ENCODE data around the gene CCDC57.

GRCh38 chr17:82204831-82205719, 7.6 kb downstream of the CCDC57 start:
- TF ChIP-seq, protein P1, sequence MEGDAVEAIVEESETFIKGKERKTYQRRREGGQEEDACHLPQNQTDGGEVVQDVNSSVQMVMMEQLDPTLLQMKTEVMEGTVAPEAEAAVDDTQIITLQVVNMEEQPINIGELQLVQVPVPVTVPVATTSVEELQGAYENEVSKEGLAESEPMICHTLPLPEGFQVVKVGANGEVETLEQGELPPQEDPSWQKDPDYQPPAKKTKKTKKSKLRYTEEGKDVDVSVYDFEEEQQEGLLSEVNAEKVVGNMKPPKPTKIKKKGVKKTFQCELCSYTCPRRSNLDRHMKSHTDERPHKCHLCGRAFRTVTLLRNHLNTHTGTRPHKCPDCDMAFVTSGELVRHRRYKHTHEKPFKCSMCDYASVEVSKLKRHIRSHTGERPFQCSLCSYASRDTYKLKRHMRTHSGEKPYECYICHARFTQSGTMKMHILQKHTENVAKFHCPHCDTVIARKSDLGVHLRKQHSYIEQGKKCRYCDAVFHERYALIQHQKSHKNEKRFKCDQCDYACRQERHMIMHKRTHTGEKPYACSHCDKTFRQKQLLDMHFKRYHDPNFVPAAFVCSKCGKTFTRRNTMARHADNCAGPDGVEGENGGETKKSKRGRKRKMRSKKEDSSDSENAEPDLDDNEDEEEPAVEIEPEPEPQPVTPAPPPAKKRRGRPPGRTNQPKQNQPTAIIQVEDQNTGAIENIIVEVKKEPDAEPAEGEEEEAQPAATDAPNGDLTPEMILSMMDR (IDR thresholded peaks at IDR 0.05; ENCODE audit: low read depth, low read length, poor library complexity, severe bottlenecking): no peak
- TF ChIP-seq EZH2phosphoT487 (IDR thresholded peaks at IDR 0.05; ENCODE audit: borderline replicate concordance, low read length): no peak
